A549 (cell line): Measurements from ENCODE around the gene ZNF423.

Experiments
- CHD4 ChIP-seq: fragments of 200-600 bp; sonication (generic); IDR thresholded peaks from 2 replicates; pipeline ENCODE4 v1.6.1; 2016; ENCODE audit warnings: antibody characterized with exemption, mild to moderate bottlenecking, borderline replicate concordance
- CTCF ChIP-seq: fragments of >200 bp; sonication (Bioruptor Twin); formaldehyde crosslinking; IDR thresholded peaks from 3 replicates; pipeline ENCODE4 v1.5.1; 2016
- KDM5A ChIP-seq: fragments of 200-600 bp; sonication (generic); IDR thresholded peaks from 2 replicates; pipeline ENCODE4 v1.6.1; 2016; ENCODE audit warnings: antibody characterized with exemption, mild to moderate bottlenecking
- RFX5 ChIP-seq: fragments of 450-650 bp; IDR thresholded peaks from 2 replicates; pipeline ENCODE4 v1.7.1; 2014; ENCODE audit warnings: antibody characterized with exemption, mild to moderate bottlenecking, moderate library complexity

- TF ChIP-seq CTCF (no peak), RFX5 (no peak), KDM5A (no peak), CHD4 (no peak)
Measured at GRCh38 chr16:49556249-49556605, 299.7 kb downstream of the ZNF423 start.
